ENCODE results near the gene FSD1L.

DNA sequence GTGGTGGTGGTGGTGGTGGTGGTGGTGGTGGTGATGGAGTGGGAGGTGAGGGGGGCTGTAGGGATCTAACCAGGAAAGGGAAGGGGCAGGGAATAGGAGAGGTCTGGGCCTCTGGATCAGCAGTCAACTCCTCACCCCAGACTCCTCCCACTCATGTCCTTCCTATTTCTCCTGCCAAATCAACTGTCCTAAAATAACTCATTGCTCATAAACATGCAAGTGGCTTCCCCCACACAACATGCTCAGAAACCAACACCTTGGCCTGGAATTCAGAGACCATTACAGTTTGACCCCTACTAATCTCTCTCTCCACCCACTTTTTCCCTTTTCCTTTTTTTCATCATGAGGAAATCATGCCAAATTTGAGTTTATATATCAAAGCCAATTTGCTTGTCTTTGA, 8.4 kb upstream of the FSD1L start:
- TF ChIP-seq, protein P1, sequence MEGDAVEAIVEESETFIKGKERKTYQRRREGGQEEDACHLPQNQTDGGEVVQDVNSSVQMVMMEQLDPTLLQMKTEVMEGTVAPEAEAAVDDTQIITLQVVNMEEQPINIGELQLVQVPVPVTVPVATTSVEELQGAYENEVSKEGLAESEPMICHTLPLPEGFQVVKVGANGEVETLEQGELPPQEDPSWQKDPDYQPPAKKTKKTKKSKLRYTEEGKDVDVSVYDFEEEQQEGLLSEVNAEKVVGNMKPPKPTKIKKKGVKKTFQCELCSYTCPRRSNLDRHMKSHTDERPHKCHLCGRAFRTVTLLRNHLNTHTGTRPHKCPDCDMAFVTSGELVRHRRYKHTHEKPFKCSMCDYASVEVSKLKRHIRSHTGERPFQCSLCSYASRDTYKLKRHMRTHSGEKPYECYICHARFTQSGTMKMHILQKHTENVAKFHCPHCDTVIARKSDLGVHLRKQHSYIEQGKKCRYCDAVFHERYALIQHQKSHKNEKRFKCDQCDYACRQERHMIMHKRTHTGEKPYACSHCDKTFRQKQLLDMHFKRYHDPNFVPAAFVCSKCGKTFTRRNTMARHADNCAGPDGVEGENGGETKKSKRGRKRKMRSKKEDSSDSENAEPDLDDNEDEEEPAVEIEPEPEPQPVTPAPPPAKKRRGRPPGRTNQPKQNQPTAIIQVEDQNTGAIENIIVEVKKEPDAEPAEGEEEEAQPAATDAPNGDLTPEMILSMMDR (IDR thresholded peaks at IDR 0.05) = no peak
- TF ChIP-seq EZH2phosphoT487 (IDR thresholded peaks at IDR 0.05) (no peak), EZH2 (IDR thresholded peaks at IDR 0.05) (no peak)

Data from neural progenitor cell (in vitro differentiated cells).